Adrenal gland (tissue), 12 donors: Measurements from ENCODE around the gene ABCB9. TPM values are rescaled to one million over a fixed set of nuclear protein-coding genes. Genes with fewer than 3 reads are reported as not detected.

Experiments used
- DNase-seq, 7 donors: peaks; one replicate each; pipeline ENCODE4 v3.0.0-alpha.2; 2019 to 2020
- H3K27ac ChIP-seq, 5 donors: fragments of 200-600 bp; sonication (generic) in 4 of 5; 1 replicate in 3 of 5; 2 replicates in 2 of 5; pipeline versions ENCODE4 v1.5.1 to v1.8.0; 2016 to 2020; ENCODE audit warnings: mild to moderate bottlenecking in 1 of 5
- H3K27me3 ChIP-seq: fragments of 200-600 bp; 2 replicates; pipeline ENCODE4 v1.8.0; 2021
- H3K36me3 ChIP-seq, 2 donors: fragments of 200-600 bp; replicated peaks in 1 of 2; 1 replicate in 1 of 2; 2 replicates in 1 of 2; pipeline versions ENCODE4 v1.5.1 to v1.8.0; 2018 to 2022
- H3K4me1 ChIP-seq, 2 donors: fragments of 200-600 bp; replicated peaks in 1 of 2; 1 replicate in 1 of 2; 2 replicates in 1 of 2; pipeline versions ENCODE4 v1.5.1 to v1.8.0; 2018 to 2021
- H3K4me3 ChIP-seq, 4 donors: fragments of 200-600 bp; sonication (generic) in 3 of 4; one replicate each; pipeline ENCODE4 v1.5.1; 2016 to 2018
- H3K9me3 ChIP-seq, 3 donors: fragments of 200-600 bp; sonication (generic) in 1 of 3; replicated peaks in 1 of 3; 1 replicate in 2 of 3; 2 replicates in 1 of 3; pipeline versions ENCODE4 v1.5.1 to v1.8.0; 2016 to 2021
- POLR2A ChIP-seq, 2 donors: fragments of 450-650 bp; IDR thresholded peaks; one replicate each; pipeline ENCODE4 v1.6.1; 2017; ENCODE audit warnings: antibody characterized with exemption in 2 of 2, mild to moderate bottlenecking in 2 of 2, moderate library complexity in 1 of 2
- WGBS, 4 donors: extraction: QIAGEN DNeasy Blood & Tissue Kit in 2 of 4; methylation state at CpG; one replicate each; pipeline versions ENCODE4 v1.1.5 to v1.1.7; 2013 to 2017; 5-methylcytosine and 5-hydroxymethylcytosine counted together
- intact Hi-C, 2 donors: fragments of 100-400 bp; cut with DNase I; formaldehyde crosslinking; loops; one replicate each; pipeline versions ENCODE4 v1.14.1 to v1.15.0; 2022 to 2023
- polyA plus RNA-seq, 3 donors: library from polyadenylated mRNA; stranded (reverse); fragments of 200-250 nt in 2 of 3; fragments of 350-450 nt in 1 of 3; fragmentation: Illumina TruSeq in 1 of 3; extraction: RNeasy Lipid Tissue Mini Kit (QIAGEN cat#74804) in 1 of 3; gene quantifications; one replicate each; pipeline ENCODE4 v1.2.3, GENCODE V29; 2013 to 2014
- total RNA-seq, 9 donors: library from RNA; depleted of rRNA in 4 of 9; stranded (reverse); fragments of >200 nt in 4 of 9; fragments of 120-200 nt in 1 of 9; fragmentation: NEBNext Ultra II Directional in 1 of 9; extraction: Animal tissue kit (Norgen Biotek cat#: 25700) in 1 of 9; gene quantifications; one replicate each; pipeline versions ENCODE4 v1.1.0 to v1.2.4, GENCODE V29; 2013 to 2023
- TF ChIP-seq, protein P1 (sequence below), 6 experiments: fragments of 450-650 bp in 4 of 6; fragments of 200-600 bp in 2 of 6; sonication (generic) in 1 of 6; IDR thresholded peaks; 1 replicate in 5 of 6; 2 replicates in 1 of 6; pipeline versions ENCODE4 v1.5.1 to v1.8.0; 2016 to 2021; ENCODE audit warnings: antibody characterized with exemption in 6 of 6, mild to moderate bottlenecking in 2 of 6, moderate library complexity in 1 of 6
- donor health status: healthy with polysubstance abuse.
- donor health status: Bipolar disorder and iron deficiency.
- donor health status: DM: yes; HTN: yes; CAD: no.
- donor health status: DM: no; HTN: no; CAD: no.
- donor health status: DM: no; HTN: no; CAD: no.
- donor health status: DM: yes; HTN: yes; CAD: no.

ABCB9 gene
- total and polyA plus RNA-seq, 12 donors: 2.0 to 10.0 (median 6.2) TPM

DNA sequence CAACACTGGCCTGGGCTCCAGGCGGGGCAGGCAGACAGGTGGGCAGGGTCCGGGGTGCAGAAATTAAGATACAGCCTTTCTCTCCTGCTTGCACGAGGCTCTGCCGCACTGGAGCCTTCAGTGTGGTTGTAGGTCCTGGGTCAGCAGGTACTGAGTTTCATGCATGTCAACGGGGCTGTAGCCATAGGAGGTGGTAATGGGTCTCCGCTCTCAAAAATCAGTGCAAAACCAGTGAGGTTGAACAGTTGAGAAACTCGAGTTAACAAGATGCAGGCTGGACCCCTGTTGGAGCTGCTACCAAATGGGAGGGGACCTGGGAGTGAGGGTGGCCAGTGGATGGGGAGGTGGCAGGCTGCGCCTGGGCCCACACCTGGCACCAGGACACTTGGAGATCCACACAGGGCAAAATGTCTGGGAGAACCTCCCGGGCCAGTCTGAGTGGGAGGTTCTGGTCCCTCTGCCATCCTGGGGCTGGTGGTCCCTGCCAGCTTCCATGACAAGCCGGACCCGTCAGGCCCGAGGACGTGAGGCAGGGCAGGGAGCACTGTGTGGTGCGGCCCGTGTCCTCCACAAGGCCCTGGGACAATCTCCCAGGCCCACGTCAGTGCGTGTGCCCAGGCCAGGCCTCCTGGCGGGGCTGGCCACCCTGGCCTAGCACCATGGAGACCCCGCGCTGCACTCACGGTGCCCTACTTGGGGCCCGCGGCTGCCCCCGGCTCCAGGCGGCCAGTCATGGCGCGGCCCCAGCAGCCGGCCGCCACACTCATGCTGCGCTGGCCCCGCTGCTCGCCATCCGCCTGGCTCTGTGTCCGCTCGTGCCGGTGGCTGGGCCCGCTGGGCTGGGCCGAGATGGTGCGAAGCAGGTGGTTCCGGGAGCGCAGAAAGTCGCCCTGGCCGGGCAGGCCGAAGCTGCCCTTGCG, 19.3 kb upstream of the ABCB9 start:
- H3K36me3 ChIP-seq: peaks cover 0 to 50% of the 10 kb centered on the region in 2 donors
- no peaks in the 10 kb centered on the region for H3K27me3 ChIP-seq
- WGBS, 4 donors: 69 to 84% (median 80%) methylated on average over 14 to 45 of the region's 45 CpGs
- no peaks in the 10 kb centered on the region for H3K9me3 ChIP-seq
- TF ChIP-seq POLR2A (IDR thresholded peaks at IDR 0.05): no peak
- TF ChIP-seq, protein P1, sequence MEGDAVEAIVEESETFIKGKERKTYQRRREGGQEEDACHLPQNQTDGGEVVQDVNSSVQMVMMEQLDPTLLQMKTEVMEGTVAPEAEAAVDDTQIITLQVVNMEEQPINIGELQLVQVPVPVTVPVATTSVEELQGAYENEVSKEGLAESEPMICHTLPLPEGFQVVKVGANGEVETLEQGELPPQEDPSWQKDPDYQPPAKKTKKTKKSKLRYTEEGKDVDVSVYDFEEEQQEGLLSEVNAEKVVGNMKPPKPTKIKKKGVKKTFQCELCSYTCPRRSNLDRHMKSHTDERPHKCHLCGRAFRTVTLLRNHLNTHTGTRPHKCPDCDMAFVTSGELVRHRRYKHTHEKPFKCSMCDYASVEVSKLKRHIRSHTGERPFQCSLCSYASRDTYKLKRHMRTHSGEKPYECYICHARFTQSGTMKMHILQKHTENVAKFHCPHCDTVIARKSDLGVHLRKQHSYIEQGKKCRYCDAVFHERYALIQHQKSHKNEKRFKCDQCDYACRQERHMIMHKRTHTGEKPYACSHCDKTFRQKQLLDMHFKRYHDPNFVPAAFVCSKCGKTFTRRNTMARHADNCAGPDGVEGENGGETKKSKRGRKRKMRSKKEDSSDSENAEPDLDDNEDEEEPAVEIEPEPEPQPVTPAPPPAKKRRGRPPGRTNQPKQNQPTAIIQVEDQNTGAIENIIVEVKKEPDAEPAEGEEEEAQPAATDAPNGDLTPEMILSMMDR (IDR thresholded peaks at IDR 0.05): no peak
- DNase-seq: peak in 2 of 7 donors; percentile 29
- H3K4me1 ChIP-seq: peaks cover 37 to 49% of the 10 kb centered on the region in 2 donors
- H3K4me3 ChIP-seq: no peak overlapping the region
- H3K27ac ChIP-seq: peak overlapping the region; percentile 2 to 90 (median 87)
- intact Hi-C loops: loop anchor here (5.0 kb wide), 2 partner anchors 177 to 252 kb away; no protein-coding TSS in a partner anchor

DNA sequence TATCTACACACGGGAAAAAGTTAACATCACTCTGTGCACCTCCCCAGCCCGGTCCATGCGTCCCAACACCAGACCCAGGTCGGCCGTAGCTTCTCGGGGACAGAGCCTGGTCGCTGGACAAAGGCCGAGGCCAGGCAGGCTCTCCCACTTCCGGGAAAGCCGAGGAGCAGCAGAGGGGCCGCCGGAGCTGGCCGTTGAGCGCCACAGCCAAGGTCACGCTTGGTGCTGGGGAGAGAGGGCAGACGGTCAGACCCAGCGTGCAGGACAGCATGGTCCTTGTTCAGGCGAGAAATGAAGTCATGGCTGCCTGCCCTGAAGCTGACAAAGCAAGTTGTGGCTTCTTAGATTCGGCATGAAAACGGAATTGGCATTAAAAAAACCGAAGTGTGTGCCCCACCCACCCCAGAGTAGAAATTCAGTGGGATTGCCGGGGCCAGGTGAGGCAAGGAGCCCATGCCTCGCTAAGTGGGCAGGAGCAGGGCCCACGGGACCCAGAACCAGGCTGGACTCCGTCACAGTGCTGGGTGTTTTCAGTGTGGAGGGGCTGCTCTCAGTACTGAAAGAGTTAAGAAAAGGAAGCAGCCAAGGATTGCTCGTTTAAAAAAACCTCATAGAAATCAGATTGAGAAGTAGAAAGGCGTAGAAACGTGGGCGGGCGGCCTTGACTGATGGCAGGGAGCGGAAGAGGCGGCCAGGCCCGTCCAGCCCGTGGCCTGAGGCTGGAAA, 18.5 kb upstream of the ABCB9 start:
- H3K4me3 ChIP-seq: no peak overlapping the region
- DNase-seq: peak; percentile 57 to 88 (median 83)
- intact Hi-C loops: loop anchor here (5.0 kb wide), 3 partner anchors 168 to 253 kb away; partner anchors contain the start of gene PITPNM2 (in 1 of the 2)
- H3K27ac ChIP-seq: peak overlapping the region; percentile 2 to 90 (median 87)
- no peaks in the 10 kb centered on the region for H3K9me3 ChIP-seq
- TF ChIP-seq, protein P1 (IDR thresholded peaks at IDR 0.05): no peak
- TF ChIP-seq POLR2A (IDR thresholded peaks at IDR 0.05): peak in 1 of 2 donors; percentile 20
- no peaks in the 10 kb centered on the region for H3K27me3 ChIP-seq
- peaks cover 41 to 54% of the 10 kb centered on the region in 2 donors for H3K4me1 ChIP-seq
- H3K36me3 ChIP-seq: peaks cover 0 to 42% of the 10 kb centered on the region in 2 donors
- 9 to 21% (median 10%) methylated on average over 24 to 34 of the region's 34 CpGs for WGBS, 4 donors

DNA sequence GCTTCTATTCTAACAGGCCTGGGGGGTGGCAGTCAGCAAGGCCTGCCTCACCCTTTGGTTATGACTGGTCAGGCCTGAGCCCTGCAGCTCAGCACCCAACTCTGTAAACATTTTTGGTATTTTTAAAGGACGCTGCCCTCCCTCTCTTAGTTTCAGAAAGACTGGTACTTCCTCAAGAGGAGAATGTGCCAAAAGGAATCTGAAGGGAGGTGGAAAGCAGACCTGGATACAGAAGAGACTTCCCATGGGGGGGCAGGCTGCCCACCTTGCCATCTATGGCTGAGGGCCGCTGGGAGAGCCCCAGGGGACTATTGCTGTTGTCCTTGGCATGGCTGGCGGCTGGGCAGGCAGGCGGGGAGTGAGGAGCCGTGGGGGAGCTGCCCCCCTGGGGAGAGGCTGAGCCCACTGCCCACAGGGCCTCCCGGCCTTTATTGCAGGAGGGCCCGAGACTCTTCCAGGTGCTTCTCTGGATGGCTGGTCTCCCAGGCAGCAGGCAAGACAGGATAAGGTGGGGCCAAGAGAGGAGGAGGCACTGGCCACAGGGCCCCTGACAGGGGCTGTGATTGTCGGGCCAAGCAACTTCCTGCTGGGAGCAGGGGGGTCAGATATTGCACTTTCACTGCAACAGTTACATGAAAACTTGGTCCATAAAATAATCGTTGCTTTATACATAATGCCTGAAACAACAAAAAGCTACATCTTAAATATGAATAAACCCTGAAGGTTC, 17.7 kb upstream of the ABCB9 start:
- intact Hi-C loops: loop anchor here in 1 of 2 donors (5.0 kb wide), 2 partner anchors 168 to 253 kb away; partner anchors contain the start of gene PITPNM2
- peaks cover 44 to 62% of the 10 kb centered on the region in 2 donors for H3K4me1 ChIP-seq
- no peaks in the 10 kb centered on the region for H3K27me3 ChIP-seq
- peak overlapping the region in 4 of 5 donors; percentile 49 to 90 (median 88) for H3K27ac ChIP-seq
- WGBS, 4 donors: 19 to 28% (median 24%) methylated on average over 6 to 9 of the region's 9 CpGs
- H3K36me3 ChIP-seq: peaks cover 0 to 36% of the 10 kb centered on the region in 2 donors
- DNase-seq: peak in 2 of 7 donors; percentile 34 to 35
- TF ChIP-seq, protein P1 (IDR thresholded peaks at IDR 0.05): no peak
- TF ChIP-seq POLR2A (IDR thresholded peaks at IDR 0.05): no peak
- no peak overlapping the region for H3K4me3 ChIP-seq
- H3K9me3 ChIP-seq: no peaks in the 10 kb centered on the region
